AG04450 (cell line): ENCODE data around the gene SLC26A9. TPM values are rescaled to one million over a fixed set of nuclear protein-coding genes. Genes with fewer than 3 reads are reported as not detected.

ENCODE experiments used
- CTCF ChIA-PET: fragments of 300-600, 350-600 bp; formaldehyde crosslinking; extraction: SDS; loops from one replicate; lab custom pipeline; 2022; ENCODE audit warnings: antibody characterized with exemption, inconsistent platforms; lab: Charles Lee
- POLR2A ChIA-PET: fragments of 350-600 bp; formaldehyde crosslinking; extraction: SDS; loops from one replicate; lab custom pipeline; 2021; ENCODE audit warnings: antibody characterized with exemption, inconsistent platforms; lab: Yijun Ruan, JAX
- DNase-seq: peaks from one replicate; pipeline ENCODE4 v3.0.0-alpha.2; 2011; ENCODE audit warnings: low read depth, low spot score
- H3K27ac ChIP-seq: one replicate; pipeline ENCODE4 v1.5.1; 2012; ENCODE audit warnings: low read depth, low read length, control low read depth
- H3K27me3 ChIP-seq: one replicate; pipeline ENCODE4 v1.6.0; 2012; ENCODE audit warnings: low read length; ENCODE audit not compliant: control insufficient read depth, insufficient read depth
- H3K4me3 ChIP-seq: 2 replicates; pipeline ENCODE4 v1.5.1; 2011; ENCODE audit warnings: mild to moderate bottlenecking, low read depth, low read length, control low read depth
- H3K9me3 ChIP-seq: 2 replicates; pipeline ENCODE4 v1.5.1; 2012; ENCODE audit warnings: low read length; ENCODE audit not compliant: control insufficient read depth, insufficient read depth
- CTCF ChIP-seq: IDR thresholded peaks from 2 replicates; pipeline ENCODE4 v1.5.1; 2011; ENCODE audit warnings: low read depth, low read length, control low read depth, inconsistent platforms
- polyA minus RNA-seq: library from RNA; depleted of rRNA, polyadenylated mRNA; stranded (reverse); fragments of >200 nt; gene quantifications from 2 replicates; pipeline ENCODE4 v1.2.3, GENCODE V29; 2011; rRNA and poly(A)+ RNA removed
- polyA plus RNA-seq: library from polyadenylated mRNA; depleted of rRNA; stranded (reverse); fragments of >200 nt; gene quantifications from 2 replicates; pipeline ENCODE4 v1.2.3, GENCODE V29; 2011; rRNA removed

The SLC26A9 gene
- polyA plus RNA-seq (not detected in 2 replicates), polyA minus RNA-seq (not detected in 2 replicates)

GRCh38 chr1:205943245-205943644 is at the start of gene SLC26A9:
SLC26A9 (minus strand) TSS chr1:205943456; CDS start chr1:205935820, 7,636 bp downstream.
- DNase-seq, result no peak
- no peak for TF ChIP-seq CTCF
- no peaks in the 10 kb centered on the region for H3K9me3 ChIP-seq
- CTCF ChIA-PET, result interaction anchor here (1.5 to 3.6 kb wide), 2 partner anchors 34 to 285 kb away, joined by 4 to 22 read pairs; no protein-coding TSS in a partner anchor
- H3K27ac ChIP-seq, result no peak within 1 kb of the TSS
- POLR2A ChIA-PET, result no interaction called here
- peaks cover 51% of the 10 kb centered on the region for H3K27me3 ChIP-seq
- no peak within 1 kb of the TSS for H3K4me3 ChIP-seq

- ChIA-PET CTCF (interaction anchor here (0.6 to 2.6 kb wide), 10 partner anchors 9 to 281 kb away, joined by 3 to 30 read pairs (median 4); no protein-coding TSS in a partner anchor), POLR2A (no interaction called here)
- H3K9me3 ChIP-seq, result no peaks in the 10 kb centered on the region
- DNase-seq, result no peak
- no peak overlapping the region for H3K4me3 ChIP-seq
- H3K27ac ChIP-seq, result peak overlapping the region; percentile 31
- no peak for TF ChIP-seq CTCF
- no peaks in the 10 kb centered on the region for H3K27me3 ChIP-seq
Measured at GRCh38 chr1:205992218-205992882, 49.1 kb upstream of the SLC26A9 start.

- peak; percentile 15 for DNase-seq
- ChIA-PET CTCF (interaction anchor here (1.0 to 2.6 kb wide), 5 partner anchors 9 to 74 kb away, joined by 3 to 30 read pairs (median 5); no protein-coding TSS in a partner anchor), POLR2A (interaction anchor here (1.1 kb wide), 1 partner anchor 14 kb away, joined by 3 read pairs; no protein-coding TSS in a partner anchor)
- no peaks in the 10 kb centered on the region for H3K9me3 ChIP-seq
- no peak for TF ChIP-seq CTCF
- H3K4me3 ChIP-seq, result no peak overlapping the region
- H3K27ac ChIP-seq, result no peak overlapping the region
- no peaks in the 10 kb centered on the region for H3K27me3 ChIP-seq
Measured at GRCh38 chr1:205991237-205991636, 48.0 kb upstream of the SLC26A9 start.

GRCh38 chr1:205990226-205990625 is 47.0 kb upstream of the SLC26A9 start:
- Histone ChIP-seq H3K4me3 (no peak overlapping the region), H3K9me3 (no peaks in the 10 kb centered on the region), H3K27me3 (no peaks in the 10 kb centered on the region), H3K27ac (no peak overlapping the region)
- POLR2A ChIA-PET, result no interaction called here
- CTCF ChIA-PET, result interaction anchor here (1.4 to 1.6 kb wide), 2 partner anchors 13 to 116 kb away, joined by 5 to 6 read pairs; no protein-coding TSS in a partner anchor
- no peak for DNase-seq
- TF ChIP-seq CTCF, result no peak

GRCh38 chr1:205989786-205990185 is 46.5 kb upstream of the SLC26A9 start:
- DNase-seq, result no peak
- Histone ChIP-seq H3K27ac (no peak overlapping the region), H3K9me3 (no peaks in the 10 kb centered on the region), H3K27me3 (no peaks in the 10 kb centered on the region), H3K4me3 (no peak overlapping the region)
- no peak for TF ChIP-seq CTCF
- CTCF ChIA-PET, result interaction anchor here (1.4 to 1.6 kb wide), 2 partner anchors 12 to 117 kb away, joined by 5 to 6 read pairs; no protein-coding TSS in a partner anchor
- POLR2A ChIA-PET, result no interaction called here
